ENCODE data around the gene LRP11.

DNA sequence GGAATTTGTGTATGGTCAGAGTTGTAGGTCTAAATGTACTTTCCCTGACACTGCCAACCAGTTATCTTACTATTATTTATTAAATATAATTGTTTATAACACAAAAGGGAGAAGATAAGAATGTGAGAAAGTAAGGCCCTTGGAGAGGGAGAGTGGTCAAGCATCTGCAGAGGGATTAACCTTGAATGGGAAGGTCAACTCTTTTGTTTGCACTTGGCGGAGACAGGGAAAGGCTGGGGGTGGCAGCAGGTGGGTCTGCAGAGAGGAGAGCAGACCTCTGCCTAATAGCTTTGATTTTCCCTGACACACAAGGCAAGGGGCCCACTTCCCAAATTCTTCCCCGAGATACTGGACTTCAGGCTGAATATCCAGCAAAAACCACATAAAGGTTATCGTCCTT, 4.2 kb downstream of the LRP11 start:
- TF ChIP-seq CTCF (IDR thresholded peaks at IDR 0.05; ENCODE audit: insufficient read depth, low read length) (no peak), SPI1 (IDR thresholded peaks at IDR 0.05; ENCODE audit: borderline replicate concordance, low read depth) (no peak)
- TF ChIP-seq, protein P1, sequence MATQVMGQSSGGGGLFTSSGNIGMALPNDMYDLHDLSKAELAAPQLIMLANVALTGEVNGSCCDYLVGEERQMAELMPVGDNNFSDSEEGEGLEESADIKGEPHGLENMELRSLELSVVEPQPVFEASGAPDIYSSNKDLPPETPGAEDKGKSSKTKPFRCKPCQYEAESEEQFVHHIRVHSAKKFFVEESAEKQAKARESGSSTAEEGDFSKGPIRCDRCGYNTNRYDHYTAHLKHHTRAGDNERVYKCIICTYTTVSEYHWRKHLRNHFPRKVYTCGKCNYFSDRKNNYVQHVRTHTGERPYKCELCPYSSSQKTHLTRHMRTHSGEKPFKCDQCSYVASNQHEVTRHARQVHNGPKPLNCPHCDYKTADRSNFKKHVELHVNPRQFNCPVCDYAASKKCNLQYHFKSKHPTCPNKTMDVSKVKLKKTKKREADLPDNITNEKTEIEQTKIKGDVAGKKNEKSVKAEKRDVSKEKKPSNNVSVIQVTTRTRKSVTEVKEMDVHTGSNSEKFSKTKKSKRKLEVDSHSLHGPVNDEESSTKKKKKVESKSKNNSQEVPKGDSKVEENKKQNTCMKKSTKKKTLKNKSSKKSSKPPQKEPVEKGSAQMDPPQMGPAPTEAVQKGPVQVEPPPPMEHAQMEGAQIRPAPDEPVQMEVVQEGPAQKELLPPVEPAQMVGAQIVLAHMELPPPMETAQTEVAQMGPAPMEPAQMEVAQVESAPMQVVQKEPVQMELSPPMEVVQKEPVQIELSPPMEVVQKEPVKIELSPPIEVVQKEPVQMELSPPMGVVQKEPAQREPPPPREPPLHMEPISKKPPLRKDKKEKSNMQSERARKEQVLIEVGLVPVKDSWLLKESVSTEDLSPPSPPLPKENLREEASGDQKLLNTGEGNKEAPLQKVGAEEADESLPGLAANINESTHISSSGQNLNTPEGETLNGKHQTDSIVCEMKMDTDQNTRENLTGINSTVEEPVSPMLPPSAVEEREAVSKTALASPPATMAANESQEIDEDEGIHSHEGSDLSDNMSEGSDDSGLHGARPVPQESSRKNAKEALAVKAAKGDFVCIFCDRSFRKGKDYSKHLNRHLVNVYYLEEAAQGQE (IDR thresholded peaks at IDR 0.05; ENCODE audit: insufficient replicate concordance, low read depth): no peak

All from HL-60 (cell line).